Spinal cord (tissue), 10 donors: Measurements from ENCODE around the gene BCL11A. TPM values are rescaled to one million over a fixed set of nuclear protein-coding genes. Genes with fewer than 3 reads are reported as not detected.

Source experiments
- DNase-seq, 6 donors: peaks; one replicate each; pipeline versions ENCODE4 v3.0.0 to v3.0.0-alpha.2; 2013 to 2015; ENCODE audit warnings: low spot score in 6 of 6, low read depth in 4 of 6
- H3K27ac ChIP-seq: one replicate; pipeline ENCODE4 v1.5.1; 2013; ENCODE audit warnings: low read depth, low read length, control low read depth
- H3K27me3 ChIP-seq: one replicate; pipeline ENCODE4 v1.6.1; 2013; ENCODE audit warnings: low read length; ENCODE audit not compliant: control insufficient read depth, insufficient read depth
- H3K36me3 ChIP-seq: one replicate; pipeline ENCODE4 v1.6.1; 2013; ENCODE audit warnings: low read length; ENCODE audit not compliant: control insufficient read depth, insufficient read depth
- H3K4me1 ChIP-seq: one replicate; pipeline ENCODE4 v1.6.1; 2013; ENCODE audit warnings: low read length; ENCODE audit not compliant: control insufficient read depth, insufficient read depth
- H3K4me3 ChIP-seq: one replicate; pipeline ENCODE4 v1.5.1; 2013; ENCODE audit warnings: low read depth, low read length, control low read depth
- H3K9me3 ChIP-seq: one replicate; pipeline ENCODE4 v1.6.1; 2013; ENCODE audit warnings: low read length; ENCODE audit not compliant: control insufficient read depth, insufficient read depth
- WGBS: methylation state at CpG from one replicate; pipeline ENCODE4 v1.1.5; 2013; ENCODE audit warnings: missing lambda C conversion rate; ENCODE audit not compliant: insufficient coverage; 5-methylcytosine and 5-hydroxymethylcytosine counted together
- polyA plus RNA-seq, 2 donors: library from polyadenylated mRNA; unstranded; fragments of 120-200 nt; gene quantifications; one replicate each; pipeline ENCODE4 v1.2.1, GENCODE V29; 2013; ENCODE audit not compliant: insufficient read length in 2 of 2
- total RNA-seq, 2 donors: library from RNA; depleted of rRNA in 1 of 2; stranded (reverse); fragments of 120-200 nt in 1 of 2; fragments of >200 nt in 1 of 2; gene quantifications; one replicate each; pipeline versions ENCODE4 v1.2.3 to v1.2.4, GENCODE V29; 2013 to 2014
- donor health status: healthy.

BCL11A gene
- total and polyA plus RNA-seq, 4 donors, result 14.9 to 61.6 (median 43.8) TPM

- DNase-seq, result no peak
- H3K27me3 ChIP-seq, result peaks cover 2% of the 10 kb centered on the region
- 87% methylated on average over 3 of the region's 6 CpGs for WGBS
- H3K27ac ChIP-seq, result no peak overlapping the region
- no peak overlapping the region for H3K4me3 ChIP-seq
- H3K36me3 ChIP-seq, result no peaks in the 10 kb centered on the region
- H3K9me3 ChIP-seq, result no peaks in the 10 kb centered on the region
- H3K4me1 ChIP-seq, result peaks cover 8% of the 10 kb centered on the region
Measured at GRCh38 chr2:60440767-60441163, 112.7 kb downstream of the BCL11A start.

DNA sequence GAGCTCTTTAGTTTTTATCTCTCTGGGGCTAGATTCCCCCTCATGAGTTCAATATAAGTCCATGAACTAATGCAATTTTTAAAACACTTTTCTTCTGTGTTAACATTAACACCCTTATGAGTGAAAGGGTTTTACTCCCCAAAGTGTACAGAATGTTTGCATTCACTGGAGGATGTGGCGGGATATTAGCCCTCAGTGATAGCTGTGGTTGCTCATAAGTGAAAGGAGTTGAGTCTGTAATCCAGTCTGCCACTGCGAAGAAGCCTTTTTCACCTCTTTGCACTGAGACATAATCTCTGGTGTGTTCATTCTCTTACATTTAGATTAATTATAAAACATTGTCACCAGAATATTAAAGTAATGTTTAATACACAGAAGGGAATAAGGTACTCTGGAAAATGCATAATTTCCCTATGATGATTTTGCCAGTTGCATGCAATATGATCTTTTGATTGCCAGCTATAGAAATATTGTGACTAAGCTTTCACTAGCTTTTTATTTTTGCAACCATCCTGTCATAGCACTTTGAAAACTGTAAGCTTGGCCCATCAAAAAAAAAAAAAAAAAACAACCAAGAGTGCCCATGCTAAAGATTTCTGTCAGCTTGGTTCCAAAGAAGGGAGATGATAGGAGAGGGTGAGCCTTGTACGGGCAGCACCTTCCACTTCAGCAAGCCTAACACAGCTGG is 113.2 kb downstream of the BCL11A start:
- no peak overlapping the region for H3K4me3 ChIP-seq
- DNase-seq, result peak in 1 of 6 donors; percentile 59
- peaks cover 8% of the 10 kb centered on the region for H3K4me1 ChIP-seq
- WGBS, result no CpG with 5 or more reads among the region's 3 CpGs
- no peaks in the 10 kb centered on the region for H3K36me3 ChIP-seq
- peaks cover 2% of the 10 kb centered on the region for H3K27me3 ChIP-seq
- no peaks in the 10 kb centered on the region for H3K9me3 ChIP-seq
- H3K27ac ChIP-seq, result no peak overlapping the region

- peaks cover 2% of the 10 kb centered on the region for H3K27me3 ChIP-seq
- no peak for DNase-seq
- no peaks in the 10 kb centered on the region for H3K9me3 ChIP-seq
- no peak overlapping the region for H3K4me3 ChIP-seq
- 79% methylated on average over 12 of the region's 20 CpGs for WGBS
- peaks cover 8% of the 10 kb centered on the region for H3K4me1 ChIP-seq
- H3K27ac ChIP-seq, result no peak overlapping the region
- no peaks in the 10 kb centered on the region for H3K36me3 ChIP-seq
Measured at GRCh38 chr2:60439219-60439974, 114.1 kb downstream of the BCL11A start.

GRCh38 chr2:60438653-60439052 is 114.8 kb downstream of the BCL11A start:
- H3K9me3 ChIP-seq, result no peaks in the 10 kb centered on the region
- H3K4me1 ChIP-seq, result peaks cover 8% of the 10 kb centered on the region
- H3K27me3 ChIP-seq, result peaks cover 2% of the 10 kb centered on the region
- no peak overlapping the region for H3K4me3 ChIP-seq
- H3K27ac ChIP-seq, result no peak overlapping the region
- no peaks in the 10 kb centered on the region for H3K36me3 ChIP-seq
- 90% methylated on average over 3 of the region's 6 CpGs for WGBS
- no peak for DNase-seq

GRCh38 chr2:60438131-60438530 is 115.3 kb downstream of the BCL11A start:
- WGBS, result 78% methylated on average over 1 of the region's 4 CpGs
- no peaks in the 10 kb centered on the region for H3K36me3 ChIP-seq
- no peak overlapping the region for H3K27ac ChIP-seq
- H3K9me3 ChIP-seq, result no peaks in the 10 kb centered on the region
- H3K4me1 ChIP-seq, result peaks cover 8% of the 10 kb centered on the region
- H3K27me3 ChIP-seq, result peaks cover 2% of the 10 kb centered on the region
- no peak overlapping the region for H3K4me3 ChIP-seq
- no peak for DNase-seq

GRCh38 chr2:60437080-60437696 is 116.3 kb downstream of the BCL11A start:
- no peak for DNase-seq
- 70% methylated on average over 7 of the region's 7 CpGs for WGBS

GRCh38 chr2:60433018-60433596 is 120.3 kb downstream of the BCL11A start:
- no peak overlapping the region for H3K4me3 ChIP-seq
- 77% methylated on average over 5 of the region's 5 CpGs for WGBS
- no peak for DNase-seq
- no peaks in the 10 kb centered on the region for H3K4me1 ChIP-seq
- no peak overlapping the region for H3K27ac ChIP-seq
- H3K36me3 ChIP-seq, result no peaks in the 10 kb centered on the region
- no peaks in the 10 kb centered on the region for H3K9me3 ChIP-seq
- H3K27me3 ChIP-seq, result no peaks in the 10 kb centered on the region

More at GRCh38 chr2:60437080-60437696, 116.3 kb downstream of the BCL11A start:
- Histone ChIP-seq H3K4me3 (no peak overlapping the region), H3K9me3 (no peaks in the 10 kb centered on the region), H3K36me3 (no peaks in the 10 kb centered on the region), H3K4me1 (peaks cover 8% of the 10 kb centered on the region), H3K27me3 (peaks cover 2% of the 10 kb centered on the region), H3K27ac (no peak overlapping the region)

GRCh38 chr2:60432035-60432601 is 121.3 kb downstream of the BCL11A start:
- no peaks in the 10 kb centered on the region for H3K9me3 ChIP-seq
- H3K36me3 ChIP-seq, result no peaks in the 10 kb centered on the region
- no peak overlapping the region for H3K27ac ChIP-seq
- no peak overlapping the region for H3K4me3 ChIP-seq
- DNase-seq, result no peak
- no peaks in the 10 kb centered on the region for H3K4me1 ChIP-seq
- H3K27me3 ChIP-seq, result no peaks in the 10 kb centered on the region
- 88% methylated on average over 6 of the region's 8 CpGs for WGBS

DNA sequence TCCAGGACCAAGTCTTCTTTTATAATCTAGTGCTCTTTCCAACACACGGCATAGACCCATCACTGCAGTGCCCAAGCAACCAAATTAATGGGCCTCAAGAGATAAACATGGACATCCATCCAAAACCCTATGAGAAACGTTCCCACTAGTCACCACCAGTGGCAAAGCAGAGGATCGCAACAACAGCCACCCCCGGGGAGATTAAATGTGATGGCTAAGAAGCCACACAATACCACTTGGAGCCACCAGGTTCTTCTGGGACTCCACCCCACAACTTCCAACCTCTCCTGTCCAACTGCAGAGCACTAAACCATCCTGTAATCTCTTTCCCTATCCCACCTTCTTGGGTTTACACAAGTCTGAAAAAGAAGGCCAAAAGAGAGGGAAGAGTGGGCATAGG is 123.8 kb downstream of the BCL11A start:
- H3K4me3 ChIP-seq, result no peak overlapping the region
- no peaks in the 10 kb centered on the region for H3K4me1 ChIP-seq
- H3K27me3 ChIP-seq, result no peaks in the 10 kb centered on the region
- H3K27ac ChIP-seq, result no peak overlapping the region
- no peaks in the 10 kb centered on the region for H3K36me3 ChIP-seq
- 87% methylated on average over 4 of the region's 4 CpGs for WGBS
- no peak for DNase-seq
- no peaks in the 10 kb centered on the region for H3K9me3 ChIP-seq
